Omental fat pad (tissue), 4 donors: ENCODE measurements around the gene RNF151. TPM values are rescaled to one million over a fixed set of nuclear protein-coding genes. Genes with fewer than 3 reads are reported as not detected.
"Not testable (repeated sequence)": the region's sequence is repeated elsewhere in the genome, so short reads cannot be mapped to it uniquely, and the experiment has no call there.

Experiments used
- ATAC-seq: fragments of 150-250 bp; one replicate; pipeline ENCODE4 v1.9.1; 2016; ENCODE audit warnings: mild to moderate bottlenecking, moderate library complexity; ENCODE audit not compliant: low FRiP score
- DNase-seq: peaks from one replicate; pipeline ENCODE4 v3.0.0-alpha.2; 2019; ENCODE audit warnings: low spot score
- CTCF ChIP-seq, 3 donors: fragments of 450-650 bp; IDR thresholded peaks; one replicate each; pipeline ENCODE4 v1.5.1; 2016 to 2017; ENCODE audit warnings: antibody characterized with exemption in 3 of 3, mild to moderate bottlenecking in 3 of 3, moderate library complexity in 2 of 3
- total RNA-seq, 4 donors: library from RNA; depleted of rRNA; stranded (reverse); fragments of >200 nt; gene quantifications; one replicate each; pipeline ENCODE4 v1.1.0, GENCODE V29; 2016

The RNF151 gene
- total RNA-seq, 4 donors from 2014 or later = not detected

GRCh38 chr16:2009164-2009711, 42.6 kb downstream of the RNF151 start:
- ATAC-seq = no peak
- no peak for TF ChIP-seq CTCF (IDR thresholded peaks at IDR 0.05)
- no peak for DNase-seq

- peak; percentile 75 for ATAC-seq
- no peak for DNase-seq
- TF ChIP-seq CTCF (IDR thresholded peaks at IDR 0.05) = no peak
These were observed 43.3 kb downstream of the RNF151 start, which contains the start of gene ZNF598 for GRCh38 chr16:2009791-2010510. Gene ZNF598 (minus strand): TSS chr16:2009821.

GRCh38 chr16:2011726-2012125, 45.1 kb downstream of the RNF151 start:
- not testable (repeated sequence) for ATAC-seq

GRCh38 chr16:2013527-2013926, 46.9 kb downstream of the RNF151 start:
- TF ChIP-seq CTCF (IDR thresholded peaks at IDR 0.05) = no peak
- ATAC-seq (no peak), DNase-seq (no peak)

More at GRCh38 chr16:2011726-2012125, 45.1 kb downstream of the RNF151 start:
- not testable (repeated sequence) for DNase-seq

- ATAC-seq = no peak
- no peak for TF ChIP-seq CTCF (IDR thresholded peaks at IDR 0.05)
- no peak for DNase-seq
These were observed 48.7 kb downstream of the RNF151 start for GRCh38 chr16:2015117-2015946.

- no peak for TF ChIP-seq CTCF (IDR thresholded peaks at IDR 0.05)
- ATAC-seq (no peak), DNase-seq (no peak)
These were observed 49.2 kb downstream of the RNF151 start for GRCh38 chr16:2015947-2016208.

- TF ChIP-seq CTCF (IDR thresholded peaks at IDR 0.05) = no peak
- DNase-seq (no peak), ATAC-seq (no peak)
These were observed 49.8 kb downstream of the RNF151 start for GRCh38 chr16:2016407-2016922.
